ENCODE results near the gene SLC7A14.

DNA sequence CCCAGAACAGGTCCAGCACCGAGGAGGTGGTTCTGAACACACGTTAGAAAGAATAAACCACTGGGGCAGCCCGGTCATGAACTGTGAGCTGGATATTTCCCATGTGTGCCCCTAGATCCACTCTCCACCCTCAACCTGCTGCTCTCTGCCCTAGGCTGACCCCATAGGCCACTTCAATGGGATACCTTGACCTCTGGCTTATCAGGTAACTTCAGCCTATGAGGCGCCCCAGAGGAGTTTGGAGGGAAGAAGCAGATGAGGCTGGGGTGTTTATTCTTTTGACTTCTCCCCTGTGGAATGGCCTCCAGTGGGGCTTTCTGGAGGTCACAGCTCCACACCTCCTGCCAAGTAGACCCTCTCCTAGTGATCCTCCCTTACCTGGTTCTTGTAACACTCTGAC is 47.7 kb upstream of the SLC7A14 start:
- TF ChIP-seq, protein P1, sequence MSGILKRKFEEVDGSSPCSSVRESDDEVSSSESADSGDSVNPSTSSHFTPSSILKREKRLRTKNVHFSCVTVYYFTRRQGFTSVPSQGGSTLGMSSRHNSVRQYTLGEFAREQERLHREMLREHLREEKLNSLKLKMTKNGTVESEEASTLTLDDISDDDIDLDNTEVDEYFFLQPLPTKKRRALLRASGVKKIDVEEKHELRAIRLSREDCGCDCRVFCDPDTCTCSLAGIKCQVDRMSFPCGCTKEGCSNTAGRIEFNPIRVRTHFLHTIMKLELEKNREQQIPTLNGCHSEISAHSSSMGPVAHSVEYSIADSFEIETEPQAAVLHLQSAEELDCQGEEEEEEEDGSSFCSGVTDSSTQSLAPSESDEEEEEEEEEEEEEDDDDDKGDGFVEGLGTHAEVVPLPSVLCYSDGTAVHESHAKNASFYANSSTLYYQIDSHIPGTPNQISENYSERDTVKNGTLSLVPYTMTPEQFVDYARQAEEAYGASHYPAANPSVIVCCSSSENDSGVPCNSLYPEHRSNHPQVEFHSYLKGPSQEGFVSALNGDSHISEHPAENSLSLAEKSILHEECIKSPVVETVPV (CRISPR knock-in tag; IDR thresholded peaks at IDR 0.05): no peak
- TF ChIP-seq ZFP3 (CRISPR knock-in tag; IDR thresholded peaks at IDR 0.05) (no peak), ARNTL (CRISPR knock-in tag; IDR thresholded peaks at IDR 0.05; ENCODE audit: borderline replicate concordance, low read depth) (no peak), ISL1 (CRISPR knock-in tag; IDR thresholded peaks at IDR 0.05) (no peak), ZC3H10 (CRISPR knock-in tag; IDR thresholded peaks at IDR 0.05) (no peak), ZNF70 (CRISPR knock-in tag; IDR thresholded peaks at IDR 0.05) (no peak)

Measured in SK-N-SH treated with all-trans-retinoic acid at 6 μM for 48 hours (cell line).